ENCODE results near the gene ARMC5.

The ARMC5 gene

DNA sequence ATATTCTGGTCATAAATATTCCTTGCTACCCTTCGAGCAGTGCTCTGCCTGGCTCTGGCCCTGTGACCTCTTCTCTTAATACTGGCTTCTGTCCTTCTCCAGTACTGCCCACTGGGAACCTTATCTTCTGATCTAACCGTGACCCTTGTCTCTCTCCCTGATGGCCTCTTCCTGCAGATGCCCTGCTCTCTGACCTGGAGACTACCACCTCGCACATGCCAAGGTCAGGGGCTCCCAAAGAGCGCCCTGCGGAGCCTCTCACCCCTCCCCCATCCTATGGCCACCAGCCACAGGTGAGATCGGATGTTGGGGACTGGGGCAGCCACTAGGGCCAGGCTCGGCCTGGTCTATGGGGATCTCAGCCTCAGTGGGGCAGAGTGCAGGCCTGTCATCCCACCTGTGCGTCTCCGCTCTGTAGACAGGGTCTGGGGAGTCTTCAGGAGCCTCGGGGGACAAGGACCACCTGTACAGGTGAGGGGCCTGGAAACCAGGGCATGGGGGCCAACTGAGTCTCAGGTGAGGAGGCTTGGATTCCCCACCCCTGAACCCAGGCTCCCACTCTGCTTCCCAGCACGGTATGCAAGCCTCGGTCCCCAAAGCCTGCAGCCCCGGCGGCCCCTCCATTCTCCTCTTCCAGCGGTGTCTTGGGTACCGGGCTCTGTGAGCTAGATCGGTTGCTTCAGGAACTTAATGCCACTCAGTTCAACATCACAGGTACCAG is 14.1 kb downstream of the ARMC5 start:
- no peak for TF ChIP-seq YY1 (IDR thresholded peaks at IDR 0.05; ENCODE audit: low read depth)
- TF ChIP-seq RAD21 (IDR thresholded peaks at IDR 0.05; ENCODE audit: low read depth): no peak
- TF ChIP-seq CEBPB (IDR thresholded peaks at IDR 0.05): no peak
- TF ChIP-seq TAF1 (IDR thresholded peaks at IDR 0.05; ENCODE audit: low read depth): no peak
- TF ChIP-seq EP300 (IDR thresholded peaks at IDR 0.05; ENCODE audit: borderline replicate concordance): no peak
- no peak for TF ChIP-seq CREB1 (IDR thresholded peaks at IDR 0.05; ENCODE audit: low read depth)
- no peak for TF ChIP-seq TCF12 (IDR thresholded peaks at IDR 0.05; ENCODE audit: low read depth)
- TF ChIP-seq FOXM1 (IDR thresholded peaks at IDR 0.05; ENCODE audit: borderline replicate concordance, low read depth): no peak
- TF ChIP-seq TEAD4 (IDR thresholded peaks at IDR 0.05): no peak
- TF ChIP-seq USF1 (IDR thresholded peaks at IDR 0.05): no peak

- TF ChIP-seq EGR1 (IDR thresholded peaks at IDR 0.05): no peak
- no peak for TF ChIP-seq EP300 (IDR thresholded peaks at IDR 0.05; ENCODE audit: borderline replicate concordance)
- TF ChIP-seq TAF1 (IDR thresholded peaks at IDR 0.05; ENCODE audit: low read depth): no peak
- TF ChIP-seq CEBPB (IDR thresholded peaks at IDR 0.05): no peak
- TF ChIP-seq, protein P1, sequence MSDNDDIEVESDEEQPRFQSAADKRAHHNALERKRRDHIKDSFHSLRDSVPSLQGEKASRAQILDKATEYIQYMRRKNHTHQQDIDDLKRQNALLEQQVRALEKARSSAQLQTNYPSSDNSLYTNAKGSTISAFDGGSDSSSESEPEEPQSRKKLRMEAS (IDR thresholded peaks at IDR 0.05): no peak
- TF ChIP-seq TEAD4 (IDR thresholded peaks at IDR 0.05): no peak
- no peak for TF ChIP-seq NFIC (IDR thresholded peaks at IDR 0.05)
- no peak for TF ChIP-seq REST (IDR thresholded peaks at IDR 0.05; ENCODE audit: low read depth)
- TF ChIP-seq ZBTB7A (IDR thresholded peaks at IDR 0.05; ENCODE audit: low read depth): no peak
- TF ChIP-seq RAD21 (IDR thresholded peaks at IDR 0.05; ENCODE audit: low read depth): no peak
- no peak for TF ChIP-seq CREB1 (IDR thresholded peaks at IDR 0.05; ENCODE audit: low read depth)
- no peak for TF ChIP-seq YY1 (IDR thresholded peaks at IDR 0.05; ENCODE audit: low read depth)
- TF ChIP-seq USF1 (IDR thresholded peaks at IDR 0.05): no peak
- TF ChIP-seq FOXM1 (IDR thresholded peaks at IDR 0.05; ENCODE audit: borderline replicate concordance, low read depth): no peak
- TF ChIP-seq TCF12 (IDR thresholded peaks at IDR 0.05; ENCODE audit: low read depth): no peak
These were observed 14.9 kb downstream of the ARMC5 start for GRCh38 chr16:31474173-31474714.

DNA sequence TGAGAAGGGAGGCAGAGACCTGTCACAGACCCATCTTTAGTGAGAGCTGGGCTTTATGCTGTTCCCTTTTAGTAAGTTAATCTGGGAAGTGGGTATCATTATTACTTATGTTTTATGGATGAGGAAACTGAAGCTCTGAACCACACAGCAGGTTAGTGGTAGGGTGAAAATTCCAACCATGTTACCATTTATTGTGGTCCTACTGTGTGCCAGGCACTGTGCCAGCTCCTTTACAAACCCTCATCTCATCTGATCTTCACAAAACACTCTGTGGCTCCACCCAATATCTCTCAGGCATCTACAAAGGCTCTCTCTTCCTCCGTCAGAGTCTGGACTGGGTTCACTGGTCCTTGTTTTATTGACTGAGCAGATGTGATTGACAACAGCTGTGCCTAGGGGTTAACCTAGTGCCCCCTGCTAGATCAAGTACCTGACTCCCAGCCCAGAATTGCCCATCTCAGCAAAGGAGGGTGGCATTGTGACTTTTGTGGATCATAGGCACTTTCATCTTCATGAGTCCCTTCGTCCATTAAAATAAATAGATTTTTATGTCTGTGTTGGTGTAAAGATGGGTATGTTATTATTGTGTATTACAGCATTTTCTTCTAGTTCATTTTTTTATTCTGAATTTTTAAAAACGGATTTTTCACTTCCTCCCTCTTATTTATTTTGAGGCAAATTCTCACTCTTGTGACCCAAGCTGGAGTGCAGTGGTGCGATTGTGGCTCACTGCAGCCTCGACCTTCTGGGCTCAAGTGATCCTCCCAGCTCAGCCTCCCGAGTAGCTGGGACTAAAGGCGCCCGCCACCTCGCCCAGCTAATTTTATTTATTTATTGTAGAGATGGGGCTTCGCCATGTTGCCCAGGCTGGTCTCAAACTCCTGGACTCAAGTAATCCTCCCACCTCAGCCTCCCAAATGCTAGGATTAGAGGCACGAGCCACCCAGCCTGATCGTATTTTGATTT is 15.8 kb downstream of the ARMC5 start:
- TF ChIP-seq CREB1 (IDR thresholded peaks at IDR 0.05; ENCODE audit: low read depth) (no peak), CEBPB (IDR thresholded peaks at IDR 0.05) (no peak), TCF12 (IDR thresholded peaks at IDR 0.05; ENCODE audit: low read depth) (no peak), REST (IDR thresholded peaks at IDR 0.05; ENCODE audit: low read depth) (no peak), YY1 (IDR thresholded peaks at IDR 0.05; ENCODE audit: low read depth) (no peak), ZBTB7A (IDR thresholded peaks at IDR 0.05; ENCODE audit: low read depth) (no peak), EGR1 (IDR thresholded peaks at IDR 0.05) (no peak), FOXM1 (IDR thresholded peaks at IDR 0.05; ENCODE audit: borderline replicate concordance, low read depth) (no peak), EP300 (IDR thresholded peaks at IDR 0.05; ENCODE audit: borderline replicate concordance) (no peak), USF1 (IDR thresholded peaks at IDR 0.05) (no peak), TAF1 (IDR thresholded peaks at IDR 0.05; ENCODE audit: low read depth) (no peak), NFIC (IDR thresholded peaks at IDR 0.05) (no peak), RAD21 (IDR thresholded peaks at IDR 0.05; ENCODE audit: low read depth) (no peak), TEAD4 (IDR thresholded peaks at IDR 0.05) (no peak)
- TF ChIP-seq, protein P1 (IDR thresholded peaks at IDR 0.05): no peak

GRCh38 chr16:31475946-31476302 is 16.6 kb downstream of the ARMC5 start:
- TF ChIP-seq RAD21 (IDR thresholded peaks at IDR 0.05; ENCODE audit: low read depth) (no peak), REST (IDR thresholded peaks at IDR 0.05; ENCODE audit: low read depth) (no peak), EP300 (IDR thresholded peaks at IDR 0.05; ENCODE audit: borderline replicate concordance) (no peak), NFIC (IDR thresholded peaks at IDR 0.05) (no peak), YY1 (IDR thresholded peaks at IDR 0.05; ENCODE audit: low read depth) (no peak), TAF1 (IDR thresholded peaks at IDR 0.05; ENCODE audit: low read depth) (no peak), CEBPB (IDR thresholded peaks at IDR 0.05) (no peak), FOXM1 (IDR thresholded peaks at IDR 0.05; ENCODE audit: borderline replicate concordance, low read depth) (no peak), EGR1 (IDR thresholded peaks at IDR 0.05) (no peak), CREB1 (IDR thresholded peaks at IDR 0.05; ENCODE audit: low read depth) (no peak), TCF12 (IDR thresholded peaks at IDR 0.05; ENCODE audit: low read depth) (no peak), USF1 (IDR thresholded peaks at IDR 0.05) (no peak), TEAD4 (IDR thresholded peaks at IDR 0.05) (no peak)
- TF ChIP-seq, protein P1 (IDR thresholded peaks at IDR 0.05): no peak
